IMR-90 (cell line): ENCODE data around the gene ZNF532. TPM values are rescaled to one million over a fixed set of nuclear protein-coding genes. Genes with fewer than 3 reads are reported as not detected.

Experiments used
- ATAC-seq: fragments of 200-7000 bp; cut with Tn5 transposase; 2 replicates; pipeline ENCODE4 v1.9.1; 2020; ENCODE audit warnings: low read depth, mild to moderate bottlenecking, moderate library complexity
- BruUV-seq: library from RNA; stranded (reverse); fragments of 400-500 nt; replicated peaks from 2 replicates; lab custom pipeline; 2021; lab: Mats Ljungman, UMichigan
- CTCF ChIA-PET: fragments of 300-600 bp; formaldehyde crosslinking; extraction: SDS; loops from one replicate; lab custom pipeline; 2021; ENCODE audit warnings: antibody characterized with exemption; lab: Yijun Ruan, JAX
- POLR2A ChIA-PET: fragments of 300-600 bp; sonication (Branson Sonifier 250); formaldehyde crosslinking; loops from one replicate; lab custom pipeline; 2022; ENCODE audit warnings: antibody characterized with exemption; ENCODE audit not compliant: unreplicated experiment; lab: Charles Lee
- DNase-seq: peaks from one replicate; pipeline ENCODE4 v3.0.0; 2013
- H2AFZ ChIP-seq: replicated peaks from 2 replicates; pipeline ENCODE3; 2013; ENCODE audit warnings: low read length, mild to moderate bottlenecking; ENCODE audit not compliant: poor library complexity
- H2AK5ac ChIP-seq: 2 replicates; pipeline ENCODE4 v1.6.1; 2013; ENCODE audit warnings: low read depth, low read length, inconsistent platforms
- H2AK9ac ChIP-seq: replicated peaks from 2 replicates; pipeline ENCODE3; 2013; ENCODE audit warnings: mild to moderate bottlenecking, low read depth, low read length, moderate library complexity; ENCODE audit not compliant: poor library complexity
- H2BK120ac ChIP-seq: 2 replicates; pipeline ENCODE4 v1.6.1; 2013; ENCODE audit warnings: low read depth, low read length, inconsistent platforms
- H2BK15ac ChIP-seq: 3 replicates; pipeline ENCODE4 v1.6.1; 2013; ENCODE audit warnings: low read depth, low read length, inconsistent platforms
- H2BK20ac ChIP-seq: 2 replicates; pipeline ENCODE4 v1.6.1; 2013; ENCODE audit warnings: low read depth, mild to moderate bottlenecking, inconsistent platforms, low read length, moderate library complexity
- H2BK5ac ChIP-seq: 2 replicates; pipeline ENCODE4 v1.6.1; 2013; ENCODE audit warnings: mild to moderate bottlenecking, low read depth, low read length, inconsistent platforms; ENCODE audit not compliant: poor library complexity, severe bottlenecking
- H3K14ac ChIP-seq: replicated peaks from 2 replicates; pipeline ENCODE4 v1.6.1; 2013; ENCODE audit warnings: low read depth, low read length, inconsistent platforms
- H3K18ac ChIP-seq: 2 replicates; pipeline ENCODE4 v1.6.1; 2013; ENCODE audit warnings: low read depth, low read length, control low read depth
- H3K23ac ChIP-seq: 2 replicates; pipeline ENCODE4 v1.6.1; 2013; ENCODE audit warnings: low read depth, low read length, inconsistent platforms
- H3K27ac ChIP-seq: 2 replicates; pipeline ENCODE4 v1.5.1; 2013; ENCODE audit warnings: mild to moderate bottlenecking, control low read depth, low read length; ENCODE audit not compliant: insufficient read depth
- H3K27me3 ChIP-seq: 2 replicates; pipeline ENCODE4 v1.6.1; 2013; ENCODE audit warnings: low read length; ENCODE audit not compliant: control insufficient read depth, insufficient read depth
- H3K36me3 ChIP-seq: 2 replicates; pipeline ENCODE4 v1.6.1; 2013; ENCODE audit warnings: low read length, mixed read lengths; ENCODE audit not compliant: control insufficient read depth, insufficient read depth
- H3K4ac ChIP-seq: 2 replicates; pipeline ENCODE4 v1.6.1; 2013; ENCODE audit warnings: low read depth, low read length, inconsistent platforms
- H3K4me1 ChIP-seq: 2 replicates; pipeline ENCODE4 v1.6.1; 2013; ENCODE audit warnings: low read length, mixed read lengths; ENCODE audit not compliant: control insufficient read depth, insufficient read depth
- H3K4me2 ChIP-seq: 2 replicates; pipeline ENCODE4 v1.6.1; 2013; ENCODE audit warnings: low read depth, mild to moderate bottlenecking, control low read depth, low read length, moderate library complexity
- H3K4me3 ChIP-seq: 2 replicates; pipeline ENCODE4 v1.5.1; 2013; ENCODE audit warnings: low read depth, mild to moderate bottlenecking, control low read depth, low read length, moderate library complexity; ENCODE audit not compliant: insufficient read depth
- H3K56ac ChIP-seq: 2 replicates; pipeline ENCODE4 v1.6.1; 2013; ENCODE audit warnings: low read length, inconsistent platforms; ENCODE audit not compliant: insufficient read depth; ENCODE audit errors: extremely low read depth
- H3K79me1 ChIP-seq, 2 experiments: 2 replicates each; pipeline ENCODE4 v1.6.1; 2013; ENCODE audit warnings: low read length in 2 of 2, inconsistent platforms in 1 of 2, low read depth in 1 of 2
- H3K9ac ChIP-seq: 2 replicates; pipeline ENCODE4 v1.6.1; 2013; ENCODE audit warnings: low read depth, low read length, control low read depth
- H3K9me1 ChIP-seq: 2 replicates; pipeline ENCODE4 v1.6.1; 2013; ENCODE audit warnings: low read length, inconsistent platforms; ENCODE audit not compliant: insufficient read depth
- H3K9me3 ChIP-seq: 2 replicates; pipeline ENCODE4 v1.6.1; 2013; ENCODE audit warnings: low read length; ENCODE audit not compliant: control insufficient read depth, insufficient read depth
- H4K20me1 ChIP-seq: 2 replicates; pipeline ENCODE4 v1.6.1; 2013; ENCODE audit warnings: low read length, inconsistent platforms; ENCODE audit not compliant: insufficient read depth
- H4K5ac ChIP-seq: 2 replicates; pipeline ENCODE4 v1.6.1; 2013; ENCODE audit warnings: mild to moderate bottlenecking, low read depth, low read length, control low read depth
- H4K8ac ChIP-seq, 2 experiments: 2 replicates each; pipeline ENCODE4 v1.6.1; 2013; ENCODE audit warnings: low read depth in 2 of 2, low read length in 2 of 2, control low read depth in 1 of 2, inconsistent platforms in 1 of 2
- H4K91ac ChIP-seq: 2 replicates; pipeline ENCODE4 v1.6.1; 2013; ENCODE audit warnings: low read depth, low read length, inconsistent platforms; ENCODE audit not compliant: insufficient read depth
- CEBPB ChIP-seq: IDR thresholded peaks from 2 replicates; pipeline ENCODE4 v1.6.1; 2012; ENCODE audit warnings: low read depth, low read length, improper control_type of control experiment
- CHD1 ChIP-seq: IDR thresholded peaks from 2 replicates; pipeline ENCODE4 v1.6.1; 2012; ENCODE audit warnings: low read depth, low read length, improper control_type of control experiment
- ELK1 ChIP-seq: fragments of 150-350 bp; IDR thresholded peaks from 2 replicates; pipeline ENCODE4 v1.6.1; 2016; ENCODE audit warnings: low read depth, mild to moderate bottlenecking, low read length, moderate library complexity, borderline replicate concordance
- MAZ ChIP-seq: IDR thresholded peaks from 2 replicates; pipeline ENCODE4 v1.6.1; 2012; ENCODE audit warnings: low read depth, mild to moderate bottlenecking, low read length, improper control_type of control experiment, moderate library complexity, borderline replicate concordance
- MXI1 ChIP-seq: IDR thresholded peaks from 2 replicates; pipeline ENCODE4 v1.6.1; 2012; ENCODE audit warnings: low read depth, mild to moderate bottlenecking, low read length, moderate library complexity, borderline replicate concordance
- POLR2A ChIP-seq: IDR thresholded peaks from 2 replicates; pipeline ENCODE4 v1.6.1; 2012; ENCODE audit warnings: mild to moderate bottlenecking, low read depth, low read length
- RAD21 ChIP-seq: IDR thresholded peaks from 2 replicates; pipeline ENCODE4 v1.6.1; 2012; ENCODE audit warnings: low read length, improper control_type of control experiment
- RCOR1 ChIP-seq: IDR thresholded peaks from 2 replicates; pipeline ENCODE4 v1.6.1; 2012; ENCODE audit warnings: mild to moderate bottlenecking, low read length, improper control_type of control experiment; ENCODE audit not compliant: insufficient replicate concordance
- RFX5 ChIP-seq: IDR thresholded peaks from 2 replicates; pipeline ENCODE4 v1.8.0; 2012; ENCODE audit warnings: low read depth, mild to moderate bottlenecking, low read length, moderate library complexity
- SMC3 ChIP-seq: fragments of 150-350 bp; IDR thresholded peaks from 2 replicates; pipeline ENCODE4 v1.6.1; 2016; ENCODE audit warnings: low read depth, mild to moderate bottlenecking, antibody characterized with exemption, low read length, moderate library complexity
- USF2 ChIP-seq: fragments of 150-350 bp; IDR thresholded peaks from 2 replicates; pipeline ENCODE4 v1.6.1; 2017; ENCODE audit warnings: mild to moderate bottlenecking, antibody characterized with exemption, low read length, low read depth
- WGBS, 2 experiments: methylation state at CpG; one replicate each; pipeline versions ENCODE4 v1.1.5 to v1.1.7; 2013; ENCODE audit warnings: missing lambda C conversion rate in 2 of 2; ENCODE audit not compliant: insufficient read length in 1 of 2; ENCODE audit errors: extremely low coverage in 2 of 2; 5-methylcytosine and 5-hydroxymethylcytosine counted together
- dilution Hi-C: fragments of 300-500 bp; cut with HindIII; formaldehyde crosslinking; loops from one replicate; pipeline ENCODE4 v1.14.3; 2018; ENCODE audit warnings: low sequenced_read_pairs; ENCODE audit not compliant: unreplicated experiment
- in situ Hi-C: fragments of 300-500 bp; cut with MboI; formaldehyde crosslinking; loops from 3 replicates; pipeline ENCODE4 v1.14.3; 2019; ENCODE audit warnings: low sequenced_read_pairs, inconsistent platforms, mixed read lengths
- intact Hi-C: fragments of 100-400 bp; cut with micrococcal nuclease; formaldehyde crosslinking; loops from 2 replicates; pipeline ENCODE4 v1.10.0; 2022
- polyA plus RNA-seq, 3 experiments: library from polyadenylated mRNA; depleted of rRNA; stranded (reverse); fragments of >200 nt; gene quantifications; 2 replicates each; pipeline ENCODE4 v1.2.3, GENCODE V29; 2012; ENCODE audit warnings: low replicate concordance in 1 of 3
- total RNA-seq: library from RNA; depleted of rRNA; stranded (reverse); fragments of >200 nt; gene quantifications from 2 replicates; pipeline ENCODE4 v1.2.3, GENCODE V29; 2012

ZNF532 gene
- total and polyA plus RNA-seq, 2 of the 4 experiments (the other 2 are of a cell fraction), result 29.9 to 45.8 TPM

- Histone ChIP-seq H3K27ac (no peak overlapping the region), H3K14ac (no peak overlapping the region), H3K27me3 (no peaks in the 10 kb centered on the region), H2AK9ac (no peak overlapping the region), H2BK120ac (no peak overlapping the region), H3K23ac (no peak overlapping the region), H3K4me1 (peaks cover 8% of the 10 kb centered on the region), H4K8ac (no peak overlapping the region), H3K4ac (no peak overlapping the region), H4K5ac (no peak overlapping the region), H4K20me1 (0 out of 2 replicates have a peak, but pooled peaks cover 3% of the 10 kb centered on the region), H3K36me3 (peaks cover 37% of the 10 kb centered on the region), H3K4me3 (no peak overlapping the region), H2BK5ac (no peak overlapping the region), H2BK20ac (no peak overlapping the region), H3K79me1 (peaks cover 3 to 34% of the 10 kb centered on the region in 2 experiments), H3K18ac (no peak overlapping the region), H3K4me2 (no peak overlapping the region), H3K9ac (no peak overlapping the region), H3K56ac (no peak overlapping the region), H2BK15ac (no peak overlapping the region), H3K9me3 (no peaks in the 10 kb centered on the region), H2AK5ac (peak overlapping the region; percentile 71), H4K91ac (no peak overlapping the region), H2AFZ (no peak overlapping the region), H3K9me1 (peaks cover 23% of the 10 kb centered on the region)
- ChIA-PET CTCF (no interaction called here), POLR2A (no interaction called here)
- no peak for DNase-seq
- intact Hi-C loops, result no loop called here
- no CpG with 5 or more reads among the region's 8 CpGs for WGBS, 2 experiments
- ATAC-seq, result no peak
- dilution Hi-C loops, result no loop called here
- no peak for TF ChIP-seq ELK1
- no peak for TF ChIP-seq POLR2A
- TF ChIP-seq RAD21, result no peak
- TF ChIP-seq USF2, result no peak
- TF ChIP-seq CEBPB, result no peak
- no peak for TF ChIP-seq RFX5
- no peak for TF ChIP-seq MXI1
- no peak for TF ChIP-seq SMC3
- no peak for TF ChIP-seq RCOR1
- no peak for TF ChIP-seq CHD1
- TF ChIP-seq MAZ, result no peak
- BruUV-seq, result no TSS peak
- in situ Hi-C loops, result no loop called here
Observed at GRCh38 chr18:58978916-58979315, 114.2 kb downstream of the ZNF532 start.
